ENCODE results near the gene LAD1.

LAD1 gene

GRCh38 chr1:201346337-201346939 lies 52.7 kb downstream of the LAD1 start:
- DNase-seq: no peak

- DNase-seq: no peak
Observed at GRCh38 chr1:201345081-201345355, 54.1 kb downstream of the LAD1 start.

DNA sequence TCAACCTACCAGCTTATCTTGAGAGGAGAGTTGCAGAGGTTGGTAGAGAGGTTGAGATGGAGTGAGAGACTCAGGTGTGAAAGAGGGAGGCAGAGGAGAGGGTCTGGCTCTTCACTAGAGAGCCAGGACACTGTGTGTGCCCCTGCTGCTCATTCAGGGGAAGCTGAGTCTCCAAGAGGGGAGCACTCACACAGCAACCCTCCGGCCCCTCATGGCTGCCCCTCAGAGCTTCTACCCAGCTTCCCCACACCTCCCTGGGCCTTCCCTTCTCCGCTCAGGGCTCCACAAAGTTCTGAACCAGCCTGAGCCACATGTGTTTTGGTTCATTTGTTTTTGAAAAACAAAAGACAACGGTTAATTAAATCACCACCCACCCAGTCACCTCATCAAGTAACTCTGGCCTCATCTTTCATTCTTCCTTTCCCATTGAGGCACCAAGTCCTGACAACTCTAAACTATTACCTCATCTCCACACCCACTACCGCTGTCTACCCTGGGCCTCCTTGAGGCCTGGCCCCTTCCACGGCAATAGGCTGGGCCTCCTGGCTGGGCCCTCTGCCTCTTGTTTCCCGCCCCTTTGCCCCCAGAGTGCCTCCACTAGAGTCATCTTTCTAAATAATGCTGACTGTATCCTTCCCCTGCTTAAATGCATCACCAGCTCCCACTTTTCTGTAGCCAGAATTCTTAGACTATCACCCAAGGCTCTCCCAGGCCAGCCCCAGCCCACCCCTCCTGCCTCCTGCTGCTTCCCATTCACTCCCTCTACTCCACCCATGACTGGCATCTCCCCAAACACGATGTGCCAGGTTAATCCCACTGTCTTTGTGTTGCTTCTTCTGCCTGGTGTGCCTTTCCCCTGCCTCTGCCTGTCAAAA lies 54.7 kb downstream of the LAD1 start:
- no peak for DNase-seq

GRCh38 chr1:201341377-201341776 lies 57.7 kb downstream of the LAD1 start:
- DNase-seq: no peak

DNA sequence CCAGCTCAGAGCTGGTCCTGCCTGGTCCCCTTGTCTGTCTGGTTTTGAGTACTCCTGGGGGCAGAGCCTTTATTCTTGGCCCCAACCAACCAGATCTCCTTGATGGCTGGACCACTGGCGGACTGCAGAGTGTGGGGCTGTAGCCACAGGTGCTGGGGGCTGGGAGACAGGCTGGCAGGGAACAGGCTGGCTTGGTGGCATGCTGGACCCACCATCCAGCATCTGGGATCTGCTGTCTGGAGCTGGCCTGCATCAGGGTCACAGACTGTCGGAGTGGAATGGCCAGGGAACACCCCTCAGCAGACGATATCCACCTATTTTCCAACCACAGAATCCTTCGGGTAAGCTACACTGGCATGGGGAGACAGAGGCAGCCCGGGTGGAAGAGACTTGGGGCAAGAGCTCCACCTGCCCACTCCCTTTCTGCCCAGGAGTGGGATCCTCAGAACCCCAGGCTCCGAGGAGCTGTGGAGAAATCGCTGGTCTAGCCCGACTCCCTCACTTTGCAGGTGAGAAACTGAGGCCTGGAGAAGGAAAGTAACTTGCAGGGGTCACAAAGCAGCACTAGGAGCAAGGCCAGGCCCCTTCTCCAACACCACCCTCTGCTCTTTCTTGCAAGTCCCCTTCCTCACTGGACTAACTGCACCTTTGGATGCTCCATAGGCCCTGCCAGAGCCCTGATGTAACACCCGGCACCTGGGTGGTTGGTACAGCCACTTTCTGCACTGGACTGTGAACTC lies 62.2 kb downstream of the LAD1 start:
- DNase-seq: no peak

GRCh38 chr1:201335901-201336300 lies 63.2 kb downstream of the LAD1 start:
- no peak for DNase-seq

DNA sequence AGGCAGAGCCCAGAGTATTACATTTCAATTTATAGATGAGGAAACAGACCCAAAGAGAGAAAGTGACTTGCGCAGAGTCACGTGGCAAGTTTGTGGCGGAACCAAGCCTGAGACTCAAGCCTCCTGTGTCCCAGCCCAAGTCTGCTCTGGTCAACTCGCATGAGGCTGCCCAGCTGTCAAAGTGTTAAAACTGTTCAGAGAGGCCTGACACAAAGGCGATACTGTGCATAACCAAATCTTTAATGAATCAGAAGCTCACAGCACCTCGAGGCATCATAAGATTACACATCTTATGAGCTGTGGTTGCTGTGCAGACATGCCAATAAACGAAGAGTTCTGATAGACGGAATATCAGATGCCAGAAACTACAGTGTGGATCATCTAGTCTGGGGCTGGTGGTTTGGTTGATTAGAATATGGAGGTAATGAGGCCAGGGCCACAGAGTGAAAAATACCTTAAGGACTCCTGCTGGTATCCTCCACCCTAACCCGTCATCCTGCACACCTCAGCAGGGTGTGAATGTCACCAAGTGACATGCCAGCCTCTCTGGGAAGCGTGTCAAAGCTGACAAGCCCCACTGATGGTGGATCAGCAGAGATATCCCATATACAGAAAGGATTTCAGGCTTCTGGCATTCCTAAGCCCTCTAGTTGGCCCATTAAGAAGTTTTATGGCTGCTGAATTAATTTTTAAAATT lies 63.8 kb downstream of the LAD1 start:
- no peak for DNase-seq

DNA sequence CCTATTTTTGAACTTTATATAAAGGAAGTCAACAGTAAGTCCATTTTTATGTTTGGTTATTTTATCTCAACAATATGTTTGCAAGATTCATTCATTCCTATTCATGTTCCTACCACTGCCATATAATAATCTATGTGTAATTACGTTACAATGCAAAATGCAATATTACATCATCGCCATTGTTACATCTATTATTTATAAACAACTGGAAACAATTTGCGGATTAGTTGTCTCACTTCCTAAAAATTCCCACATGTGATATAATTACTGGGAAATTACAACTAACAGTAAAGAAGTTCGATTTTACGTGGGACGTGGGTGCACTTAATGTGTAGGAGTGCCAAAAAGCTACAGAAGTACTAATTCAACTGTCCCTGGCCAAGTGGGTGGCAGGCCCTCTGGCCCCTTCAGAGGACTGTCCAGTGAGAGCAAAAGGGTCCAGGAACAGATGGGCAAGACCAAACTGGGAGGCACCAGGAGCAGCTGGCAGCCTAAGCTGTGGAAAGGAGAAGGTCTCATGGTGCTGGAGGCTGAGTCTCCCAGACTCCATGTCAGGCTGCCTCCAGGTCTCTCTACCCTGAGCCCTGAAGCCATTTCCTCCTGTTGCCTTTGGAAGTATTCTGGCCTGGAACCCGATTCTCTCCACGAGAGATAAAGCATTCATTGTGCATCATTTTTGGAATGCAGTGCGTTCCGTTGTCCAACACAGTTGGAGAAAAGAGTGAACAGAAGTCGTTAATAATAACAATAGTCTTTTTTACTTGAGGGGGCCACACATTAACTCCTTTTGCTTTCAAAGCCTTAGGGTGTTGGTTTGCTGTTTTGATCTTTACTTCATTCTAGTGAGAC lies 64.6 kb downstream of the LAD1 start:
- no peak for DNase-seq

DNA sequence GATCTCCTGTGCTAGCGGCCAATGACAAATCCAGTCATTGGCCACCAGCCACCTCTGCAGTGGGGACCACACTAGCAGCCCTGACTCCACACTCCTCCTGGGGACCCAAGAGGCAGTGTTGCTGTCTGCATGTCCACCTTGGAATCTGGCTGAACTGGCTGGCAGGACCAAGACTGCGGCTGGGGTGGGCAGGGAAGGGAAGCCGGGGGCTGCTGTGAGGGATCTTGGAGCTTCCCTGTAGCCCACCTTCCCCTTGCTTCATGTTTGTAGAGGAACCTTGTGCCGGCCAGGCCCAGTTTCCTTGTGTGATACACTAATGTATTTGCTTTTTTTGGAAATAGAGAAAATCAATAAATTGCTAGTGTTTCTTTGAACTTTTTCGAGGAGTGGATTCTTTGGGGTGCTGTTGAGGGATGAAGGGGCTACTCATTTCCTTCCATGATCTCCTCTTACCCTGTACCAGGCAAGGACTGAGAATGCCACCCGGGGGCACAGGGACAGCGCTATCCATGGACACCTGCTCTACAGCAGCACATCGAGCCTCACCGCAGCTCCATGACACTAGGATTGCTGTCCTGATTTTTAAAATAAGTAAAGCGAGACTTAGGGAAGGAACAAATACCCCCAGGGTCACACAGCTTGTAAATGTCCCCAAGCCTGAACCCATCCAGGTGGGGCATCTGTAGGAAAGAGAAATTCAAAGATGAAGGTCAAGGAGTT lies 66.3 kb downstream of the LAD1 start:
- DNase-seq: no peak

DNA sequence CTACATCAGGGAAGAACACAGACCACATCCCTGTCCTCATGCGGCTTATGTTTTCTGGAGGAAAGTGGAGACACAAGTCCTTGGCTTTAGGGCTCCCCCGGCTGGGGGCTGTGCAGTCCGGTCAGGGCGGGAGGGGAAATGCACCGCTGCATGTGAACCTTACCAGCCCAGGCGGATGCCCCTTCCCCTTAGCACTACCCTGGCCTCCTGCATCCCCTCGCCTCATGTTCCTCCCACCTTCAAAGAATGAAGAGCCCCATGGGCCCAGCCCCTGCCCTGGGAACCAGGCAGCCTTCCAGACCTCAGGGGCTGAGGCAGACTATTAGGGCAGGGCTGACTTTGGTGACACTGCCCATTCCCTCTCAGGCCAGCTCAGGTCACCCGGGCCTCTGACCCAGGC lies 67.1 kb downstream of the LAD1 start:
- no peak for DNase-seq

DNA sequence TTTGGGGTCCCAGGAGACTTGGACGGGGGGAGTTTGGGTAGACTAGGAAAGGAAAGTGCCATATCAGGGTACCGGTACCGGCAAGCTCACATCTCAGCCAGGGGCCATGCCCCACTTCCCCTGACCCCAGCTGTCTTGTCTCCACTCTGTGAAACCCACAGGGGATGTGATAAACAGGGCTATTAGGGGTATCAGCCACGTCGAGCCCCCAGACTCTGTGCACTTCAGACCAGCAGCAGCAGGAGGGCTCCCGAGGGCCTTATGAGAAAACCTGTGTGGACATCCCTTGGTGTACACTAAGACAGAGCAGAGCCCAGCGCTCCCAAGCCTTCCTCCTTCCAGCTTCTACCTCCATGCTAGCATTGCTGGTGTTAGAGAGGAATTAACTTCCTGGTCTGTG lies 68.0 kb downstream of the LAD1 start:
- DNase-seq: no peak
